Testis (tissue), 2 donors: Measurements from ENCODE around the gene PPP1R12B.

ENCODE experiments used
- POLR2A ChIP-seq: fragments of 450-650 bp; IDR thresholded peaks from one replicate; pipeline ENCODE4 v1.6.1; 2017; ENCODE audit warnings: antibody characterized with exemption, mild to moderate bottlenecking, moderate library complexity
- TF ChIP-seq, protein P1 (sequence below), 3 experiments: fragments of 450-650 bp in 2 of 3; fragments of 200-600 bp in 1 of 3; sonication (generic) in 1 of 3; IDR thresholded peaks; one replicate each; pipeline ENCODE4 v1.5.1; 2016 to 2019; ENCODE audit warnings: antibody characterized with exemption in 3 of 3, mild to moderate bottlenecking in 2 of 3, moderate library complexity in 1 of 3

DNA sequence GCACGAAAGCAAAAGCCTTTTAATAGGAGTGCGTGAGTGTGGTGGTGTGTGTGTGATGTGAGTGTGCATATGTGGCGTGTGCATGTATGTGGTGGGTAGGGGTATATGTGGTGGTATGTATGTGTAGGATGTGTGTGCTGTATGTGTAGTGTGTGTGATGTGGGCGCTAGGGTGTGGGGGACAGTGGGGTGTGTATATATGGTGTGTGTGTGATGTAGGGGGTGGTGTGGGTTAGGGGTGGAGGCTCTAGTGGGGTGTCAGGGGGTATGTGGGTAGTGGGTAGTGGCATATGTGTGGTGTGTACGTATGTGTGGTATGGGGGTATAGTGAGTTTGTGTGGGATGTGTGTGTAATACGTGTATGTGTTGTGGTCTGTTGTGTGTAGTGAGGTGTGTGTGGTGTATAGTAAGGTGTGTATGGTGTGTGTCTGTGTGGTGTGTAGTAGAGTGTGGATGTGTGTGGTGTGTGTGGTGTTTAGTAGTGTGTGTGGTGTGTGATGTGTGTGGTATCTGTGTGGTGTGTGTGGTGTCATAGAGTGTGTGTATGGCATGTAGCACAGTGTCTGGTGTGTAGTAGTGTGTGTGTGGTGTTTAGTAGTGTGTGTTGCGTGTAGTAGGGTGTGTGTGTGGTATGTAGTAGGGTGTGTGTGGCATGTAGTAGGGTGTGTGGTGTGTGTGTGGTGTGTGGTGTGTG lies 275.7 kb downstream of the PPP1R12B start:
- TF ChIP-seq, protein P1, sequence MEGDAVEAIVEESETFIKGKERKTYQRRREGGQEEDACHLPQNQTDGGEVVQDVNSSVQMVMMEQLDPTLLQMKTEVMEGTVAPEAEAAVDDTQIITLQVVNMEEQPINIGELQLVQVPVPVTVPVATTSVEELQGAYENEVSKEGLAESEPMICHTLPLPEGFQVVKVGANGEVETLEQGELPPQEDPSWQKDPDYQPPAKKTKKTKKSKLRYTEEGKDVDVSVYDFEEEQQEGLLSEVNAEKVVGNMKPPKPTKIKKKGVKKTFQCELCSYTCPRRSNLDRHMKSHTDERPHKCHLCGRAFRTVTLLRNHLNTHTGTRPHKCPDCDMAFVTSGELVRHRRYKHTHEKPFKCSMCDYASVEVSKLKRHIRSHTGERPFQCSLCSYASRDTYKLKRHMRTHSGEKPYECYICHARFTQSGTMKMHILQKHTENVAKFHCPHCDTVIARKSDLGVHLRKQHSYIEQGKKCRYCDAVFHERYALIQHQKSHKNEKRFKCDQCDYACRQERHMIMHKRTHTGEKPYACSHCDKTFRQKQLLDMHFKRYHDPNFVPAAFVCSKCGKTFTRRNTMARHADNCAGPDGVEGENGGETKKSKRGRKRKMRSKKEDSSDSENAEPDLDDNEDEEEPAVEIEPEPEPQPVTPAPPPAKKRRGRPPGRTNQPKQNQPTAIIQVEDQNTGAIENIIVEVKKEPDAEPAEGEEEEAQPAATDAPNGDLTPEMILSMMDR (IDR thresholded peaks at IDR 0.05) = no peak
- TF ChIP-seq POLR2A = no peak
